AG04450 (cell line): ENCODE measurements around the gene PRLH. TPM values are rescaled to one million over a fixed set of nuclear protein-coding genes. Genes with fewer than 3 reads are reported as not detected.

Experiments used
- CTCF ChIA-PET: fragments of 300-600, 350-600 bp; formaldehyde crosslinking; extraction: SDS; loops from one replicate; lab custom pipeline; 2022; ENCODE audit warnings: antibody characterized with exemption, inconsistent platforms; lab: Charles Lee
- POLR2A ChIA-PET: fragments of 350-600 bp; formaldehyde crosslinking; extraction: SDS; loops from one replicate; lab custom pipeline; 2021; ENCODE audit warnings: antibody characterized with exemption, inconsistent platforms; lab: Yijun Ruan, JAX
- DNase-seq: peaks from one replicate; pipeline ENCODE4 v3.0.0-alpha.2; 2011; ENCODE audit warnings: low read depth, low spot score
- H3K27ac ChIP-seq: one replicate; pipeline ENCODE4 v1.5.1; 2012; ENCODE audit warnings: low read depth, low read length, control low read depth
- H3K27me3 ChIP-seq: one replicate; pipeline ENCODE4 v1.6.0; 2012; ENCODE audit warnings: low read length; ENCODE audit not compliant: control insufficient read depth, insufficient read depth
- H3K4me3 ChIP-seq: 2 replicates; pipeline ENCODE4 v1.5.1; 2011; ENCODE audit warnings: mild to moderate bottlenecking, low read depth, low read length, control low read depth
- H3K9me3 ChIP-seq: 2 replicates; pipeline ENCODE4 v1.5.1; 2012; ENCODE audit warnings: low read length; ENCODE audit not compliant: control insufficient read depth, insufficient read depth
- CTCF ChIP-seq: IDR thresholded peaks from 2 replicates; pipeline ENCODE4 v1.5.1; 2011; ENCODE audit warnings: low read depth, low read length, control low read depth, inconsistent platforms
- polyA plus RNA-seq: library from polyadenylated mRNA; depleted of rRNA; stranded (reverse); fragments of >200 nt; gene quantifications from 2 replicates; pipeline ENCODE4 v1.2.3, GENCODE V29; 2011

The PRLH gene
- polyA plus RNA-seq, 1 experiment, result not detected

DNA sequence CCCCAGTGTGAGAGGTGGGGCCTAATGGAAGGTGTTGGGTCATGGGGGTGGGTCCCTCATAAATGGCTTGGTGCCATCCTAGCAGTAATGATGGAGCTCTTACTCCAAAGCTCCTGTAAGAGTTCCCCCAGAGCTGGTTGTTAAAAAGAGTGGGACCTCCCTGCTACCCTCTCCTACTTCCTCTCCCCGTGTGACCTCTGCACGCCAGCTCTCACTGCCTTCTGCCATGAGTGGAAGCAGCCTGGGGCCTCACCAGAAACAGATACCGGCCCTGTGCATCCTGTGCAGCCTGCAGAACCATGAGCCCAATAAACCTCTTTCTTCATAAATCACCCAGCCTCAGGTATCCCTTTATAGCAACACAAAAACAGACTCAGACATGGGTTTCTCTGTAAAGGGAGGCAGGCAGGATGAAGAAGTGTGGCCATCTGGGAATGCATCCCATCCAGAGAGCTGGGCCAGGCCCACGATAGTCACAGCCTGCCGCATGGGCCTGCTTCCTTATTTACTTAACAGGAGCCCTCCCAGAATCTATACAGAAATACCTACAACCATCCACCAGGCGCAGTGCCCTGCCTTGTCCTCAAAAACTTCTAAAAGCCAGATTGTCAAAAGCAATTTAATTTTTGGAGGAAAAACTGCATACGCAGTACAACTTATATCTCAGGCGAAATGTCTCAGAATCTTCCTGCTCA lies 7.5 kb downstream of the PRLH start:
- Histone ChIP-seq H3K9me3 (peaks cover 3% of the 10 kb centered on the region; the same call in 1 of the 2 replicates), H3K4me3 (no peak overlapping the region), H3K27me3 (peaks cover 3% of the 10 kb centered on the region), H3K27ac (no peak overlapping the region)
- no peak for TF ChIP-seq CTCF
- no peak for DNase-seq
- POLR2A ChIA-PET, result no interaction called here
- CTCF ChIA-PET, result interaction anchor here (0.9 to 5.2 kb wide), 10 partner anchors 7 to 506 kb away, joined by 3 to 209 read pairs (median 16); no protein-coding TSS in a partner anchor

GRCh38 chr2:237574467-237574866 lies 8.1 kb downstream of the PRLH start:
- TF ChIP-seq CTCF, result no peak
- no peak overlapping the region for H3K27ac ChIP-seq
- ChIA-PET CTCF (interaction anchor here (0.9 to 5.2 kb wide), 4 partner anchors 15 to 452 kb away, joined by 3 to 209 read pairs (median 41); no protein-coding TSS in a partner anchor), POLR2A (no interaction called here)
- no peak for DNase-seq
- peaks cover 7% of the 10 kb centered on the region for H3K27me3 ChIP-seq
- H3K9me3 ChIP-seq, result peaks cover 3% of the 10 kb centered on the region; the same call in 1 of the 2 replicates
- H3K4me3 ChIP-seq, result no peak overlapping the region

- peaks cover 3% of the 10 kb centered on the region; the same call in 1 of the 2 replicates for H3K9me3 ChIP-seq
- POLR2A ChIA-PET, result no interaction called here
- CTCF ChIA-PET, result interaction anchor here (1.3 to 5.2 kb wide), 2 partner anchors 63 to 199 kb away, joined by 3 to 209 read pairs; no protein-coding TSS in a partner anchor
- H3K27me3 ChIP-seq, result peaks cover 9% of the 10 kb centered on the region
- no peak for DNase-seq
- no peak overlapping the region for H3K4me3 ChIP-seq
- no peak overlapping the region for H3K27ac ChIP-seq
- no peak for TF ChIP-seq CTCF
Measured at GRCh38 chr2:237574894-237575868, 8.8 kb downstream of the PRLH start.

GRCh38 chr2:237575869-237576862 lies 9.8 kb downstream of the PRLH start:
- Histone ChIP-seq H3K9me3 (peaks cover 3% of the 10 kb centered on the region; the same call in 1 of the 2 replicates), H3K27me3 (peaks cover 9% of the 10 kb centered on the region), H3K4me3 (no peak overlapping the region), H3K27ac (no peak overlapping the region)
- TF ChIP-seq CTCF, result no peak
- POLR2A ChIA-PET, result no interaction called here
- CTCF ChIA-PET, result interaction anchor here (1.3 kb wide), 2 partner anchors 63 to 199 kb away, joined by 3 to 4 read pairs; no protein-coding TSS in a partner anchor
- DNase-seq, result no peak
